GM12878 (cell line): ENCODE results near the gene AGAP1. TPM values are rescaled to one million over a fixed set of nuclear protein-coding genes. Genes with fewer than 3 reads are reported as not detected.

Experiments used
- ATAC-seq: fragments of 200-7000 bp; cut with Tn5 transposase; 3 replicates; pipeline ENCODE4 v1.9.1; 2020; ENCODE audit warnings: mild to moderate bottlenecking, moderate library complexity
- BruUV-seq: library from RNA; stranded (reverse); fragments of 400-500 nt; replicated peaks from 2 replicates; lab custom pipeline; 2021; lab: Mats Ljungman, UMichigan
- CTCF ChIA-PET: fragments of 300-600 bp; sonication (Branson Sonifier 250); formaldehyde crosslinking; extraction: SDS; loops from one replicate; lab custom pipeline; 2021; ENCODE audit warnings: inconsistent platforms; lab: Yijun Ruan, JAX
- POLR2A ChIA-PET: fragments of 350-600 bp; formaldehyde crosslinking; extraction: SDS; loops from one replicate; lab custom pipeline; 2021; ENCODE audit warnings: inconsistent platforms; lab: Charles Lee
- RAD21 ChIA-PET: fragments of 300-600 bp; sonication (Branson Sonifier 250); formaldehyde crosslinking; loops from one replicate; lab custom pipeline; 2023; ENCODE audit warnings: antibody characterized with exemption; ENCODE audit not compliant: unreplicated experiment; lab: Charles Lee
- SMC1A ChIA-PET: fragments of 300-600 bp; sonication (Branson Sonifier 250); formaldehyde crosslinking; loops from one replicate; lab custom pipeline; 2023; ENCODE audit not compliant: unreplicated experiment, uncharacterized antibody; lab: Charles Lee
- DNase-seq: peaks from one replicate; pipeline ENCODE4 v3.0.0-alpha.2; 2011; ENCODE audit warnings: low read depth, low spot score
- FAIRE-seq: peaks from 3 replicates; lab custom pipeline; 2011; peaks lifted over from hg19 to GRCh38; lab: Jason Lieb, UNC
- H2AFZ ChIP-seq: 2 replicates; pipeline ENCODE4 v1.6.0; 2011; ENCODE audit warnings: low read depth, low read length, control low read depth; ENCODE audit not compliant: control insufficient read depth
- H3K27ac ChIP-seq: 2 replicates; pipeline ENCODE4 v1.5.1; 2011; ENCODE audit warnings: control low read depth; ENCODE audit not compliant: control insufficient read depth, insufficient read depth
- H3K27me3 ChIP-seq, 2 experiments: replicated peaks in 1 of 2; 2 replicates each; pipeline versions ENCODE4 v1.6.0 to v1.6.1; 2011; ENCODE audit warnings: low read length in 1 of 2; ENCODE audit not compliant: control insufficient read depth in 2 of 2, insufficient read depth in 2 of 2
- H3K36me3 ChIP-seq, 2 experiments: 2 replicates each; pipeline ENCODE4 v1.5.1; 2011; ENCODE audit warnings: low read length in 1 of 2; ENCODE audit not compliant: control insufficient read depth in 2 of 2, insufficient read depth in 2 of 2
- H3K4me1 ChIP-seq: 2 replicates; pipeline ENCODE4 v1.6.1; 2011; ENCODE audit warnings: mild to moderate bottlenecking, low read length, moderate library complexity, mixed read lengths; ENCODE audit not compliant: control insufficient read depth, insufficient read depth
- H3K4me2 ChIP-seq: 2 replicates; pipeline ENCODE4 v1.6.0; 2011; ENCODE audit warnings: control low read depth; ENCODE audit not compliant: control insufficient read depth, insufficient read depth
- H3K4me3 ChIP-seq: fragments of 200-600 bp; sonication (generic); 2 replicates; pipeline ENCODE4 v1.5.1; 2016
- H3K79me2 ChIP-seq: 2 replicates; pipeline ENCODE4 v1.6.0; 2011; ENCODE audit warnings: low read length; ENCODE audit not compliant: control insufficient read depth, insufficient read depth
- H3K9ac ChIP-seq: 2 replicates; pipeline ENCODE4 v1.8.0; 2011; ENCODE audit warnings: low read length, control low read depth, mixed read lengths; ENCODE audit not compliant: control insufficient read depth, insufficient read depth
- H3K9me3 ChIP-seq: replicated peaks from 3 replicates; pipeline ENCODE4 v1.5.1; 2011; ENCODE audit warnings: mild to moderate bottlenecking, low read length; ENCODE audit not compliant: control insufficient read depth, insufficient read depth
- H4K20me1 ChIP-seq: 2 replicates; pipeline ENCODE4 v1.6.0; 2011; ENCODE audit not compliant: control insufficient read depth, insufficient read depth
- BACH1 ChIP-seq: fragments of 450-650 bp; IDR thresholded peaks from 2 replicates; pipeline ENCODE4 v1.6.1; 2017; ENCODE audit warnings: mild to moderate bottlenecking, borderline replicate concordance
- CBX5 ChIP-seq: sonication (generic); IDR thresholded peaks from 2 replicates; pipeline ENCODE4 v1.6.1; 2016; ENCODE audit warnings: low read depth, moderate library complexity, mild to moderate bottlenecking, inconsistent platforms
- ESRRA ChIP-seq: IDR thresholded peaks from 2 replicates; pipeline ENCODE4 v1.6.1; 2012; ENCODE audit warnings: mild to moderate bottlenecking, low read length, improper control_type of control experiment
- IKZF2 ChIP-seq, 2 experiments: fragments of 450-650 bp; IDR thresholded peaks; 2 replicates each; pipeline ENCODE4 v1.6.1; 2017; ENCODE audit warnings: mild to moderate bottlenecking in 2 of 2, moderate library complexity in 2 of 2
- JUND ChIP-seq: IDR thresholded peaks from 2 replicates; pipeline ENCODE4 v1.6.1; 2012; ENCODE audit warnings: low read depth, mild to moderate bottlenecking, low read length, improper control_type of control experiment, moderate library complexity
- PAX5 ChIP-seq: IDR thresholded peaks from 2 replicates; pipeline ENCODE4 v1.6.1; 2011; ENCODE audit warnings: low read depth, low read length, borderline replicate concordance
- SPI1 ChIP-seq: IDR thresholded peaks from 2 replicates; pipeline ENCODE4 v1.6.1; 2011; ENCODE audit warnings: low read depth, mild to moderate bottlenecking, low read length, moderate library complexity, borderline replicate concordance; ENCODE audit not compliant: insufficient read depth
- TBL1XR1 ChIP-seq: IDR thresholded peaks from 2 replicates; pipeline ENCODE4 v1.6.1; 2012; ENCODE audit warnings: low read depth, low read length, improper control_type of control experiment
- ZSCAN29 ChIP-seq: fragments of 450-650 bp; IDR thresholded peaks from 2 replicates; pipeline ENCODE4 v1.6.1; 2017; ENCODE audit warnings: mild to moderate bottlenecking, moderate library complexity
- WGBS: methylation state at CpG from one replicate; pipeline ENCODE4 v1.1.6; 2016; ENCODE audit warnings: low lambda C conversion rate; ENCODE audit not compliant: insufficient replicate concordance, insufficient coverage; ENCODE audit errors: missing lambda C conversion rate; 5-methylcytosine and 5-hydroxymethylcytosine counted together
- in situ Hi-C: fragments of 300-500 bp; cut with MboI; formaldehyde crosslinking; loops from 9 replicates; pipeline ENCODE4 v1.14.3; 2018; ENCODE audit warnings: mixed read lengths
- intact Hi-C: fragments of 100-400 bp; cut with micrococcal nuclease; formaldehyde crosslinking; loops from one replicate; pipeline ENCODE4 v1.14.2; 2022; ENCODE audit not compliant: unreplicated experiment
- polyA plus RNA-seq, 11 experiments: library from polyadenylated mRNA; depleted of rRNA in 4 of 11; unstranded in 6 of 11; stranded (reverse) in 5 of 11; fragments of >200 nt; fragmentation: Nextera tagmentation in 4 of 11; fragmentation: Illumina TruSeq in 1 of 11; extraction: Ambion mirVana in 4 of 11; extraction: Trizol in 1 of 11; gene quantifications; 1 replicate in 1 of 11; 2 replicates in 10 of 11; pipeline versions ENCODE4 v1.2.1 to v1.2.3, GENCODE V29; 2011 to 2016; ENCODE audit warnings: inconsistent platforms in 2 of 11, missing spikeins in 2 of 11, low read depth in 1 of 11
- total RNA-seq, 4 experiments: library from RNA; depleted of rRNA in 3 of 4; stranded (reverse); fragments of >200 nt in 3 of 4; fragmentation: Illumina TruSeq in 1 of 4; extraction: Trizol in 1 of 4; gene quantifications; 2 replicates each; pipeline versions ENCODE4 v1.2.1 to v1.2.3, GENCODE V29; 2013 to 2021
- TF ChIP-seq, protein P1 (sequence below): IDR thresholded peaks from 2 replicates; pipeline ENCODE4 v1.6.1; 2012; ENCODE audit warnings: improper control_type of control experiment, low read depth, low read length; ENCODE audit not compliant: insufficient replicate concordance
- TF ChIP-seq, protein P2 (sequence below): fragments of 450-650 bp; IDR thresholded peaks from 2 replicates; pipeline ENCODE4 v1.6.1; 2017; ENCODE audit warnings: borderline replicate concordance

The AGAP1 gene
- total and polyA plus RNA-seq, 10 of the 15 experiments (the other 5 are each of a cell fraction or from before 2014, with no cell fraction given), result 0.05 to 0.15 (median 0.06) TPM; not detected in 7

DNA sequence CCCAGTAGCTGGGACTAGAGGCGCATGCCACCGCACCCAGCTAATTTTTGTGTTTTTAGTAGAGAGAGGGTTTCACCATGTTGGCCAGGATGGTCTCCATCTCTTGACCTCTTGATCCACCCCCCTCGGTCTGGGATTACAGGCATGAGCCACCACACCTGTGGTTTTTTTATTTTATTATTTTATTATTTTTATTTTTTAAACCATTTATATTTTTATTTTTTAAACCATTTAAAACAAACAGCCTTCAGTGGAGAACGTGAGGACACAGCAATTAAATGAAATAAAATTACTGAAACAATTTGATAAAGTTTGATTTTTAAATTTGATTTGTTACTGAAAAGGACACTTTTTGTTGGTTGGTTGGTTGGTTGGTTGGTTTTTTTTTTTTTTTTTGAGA is 181.0 kb downstream of the AGAP1 start (continued):
- TF ChIP-seq, protein P1, sequence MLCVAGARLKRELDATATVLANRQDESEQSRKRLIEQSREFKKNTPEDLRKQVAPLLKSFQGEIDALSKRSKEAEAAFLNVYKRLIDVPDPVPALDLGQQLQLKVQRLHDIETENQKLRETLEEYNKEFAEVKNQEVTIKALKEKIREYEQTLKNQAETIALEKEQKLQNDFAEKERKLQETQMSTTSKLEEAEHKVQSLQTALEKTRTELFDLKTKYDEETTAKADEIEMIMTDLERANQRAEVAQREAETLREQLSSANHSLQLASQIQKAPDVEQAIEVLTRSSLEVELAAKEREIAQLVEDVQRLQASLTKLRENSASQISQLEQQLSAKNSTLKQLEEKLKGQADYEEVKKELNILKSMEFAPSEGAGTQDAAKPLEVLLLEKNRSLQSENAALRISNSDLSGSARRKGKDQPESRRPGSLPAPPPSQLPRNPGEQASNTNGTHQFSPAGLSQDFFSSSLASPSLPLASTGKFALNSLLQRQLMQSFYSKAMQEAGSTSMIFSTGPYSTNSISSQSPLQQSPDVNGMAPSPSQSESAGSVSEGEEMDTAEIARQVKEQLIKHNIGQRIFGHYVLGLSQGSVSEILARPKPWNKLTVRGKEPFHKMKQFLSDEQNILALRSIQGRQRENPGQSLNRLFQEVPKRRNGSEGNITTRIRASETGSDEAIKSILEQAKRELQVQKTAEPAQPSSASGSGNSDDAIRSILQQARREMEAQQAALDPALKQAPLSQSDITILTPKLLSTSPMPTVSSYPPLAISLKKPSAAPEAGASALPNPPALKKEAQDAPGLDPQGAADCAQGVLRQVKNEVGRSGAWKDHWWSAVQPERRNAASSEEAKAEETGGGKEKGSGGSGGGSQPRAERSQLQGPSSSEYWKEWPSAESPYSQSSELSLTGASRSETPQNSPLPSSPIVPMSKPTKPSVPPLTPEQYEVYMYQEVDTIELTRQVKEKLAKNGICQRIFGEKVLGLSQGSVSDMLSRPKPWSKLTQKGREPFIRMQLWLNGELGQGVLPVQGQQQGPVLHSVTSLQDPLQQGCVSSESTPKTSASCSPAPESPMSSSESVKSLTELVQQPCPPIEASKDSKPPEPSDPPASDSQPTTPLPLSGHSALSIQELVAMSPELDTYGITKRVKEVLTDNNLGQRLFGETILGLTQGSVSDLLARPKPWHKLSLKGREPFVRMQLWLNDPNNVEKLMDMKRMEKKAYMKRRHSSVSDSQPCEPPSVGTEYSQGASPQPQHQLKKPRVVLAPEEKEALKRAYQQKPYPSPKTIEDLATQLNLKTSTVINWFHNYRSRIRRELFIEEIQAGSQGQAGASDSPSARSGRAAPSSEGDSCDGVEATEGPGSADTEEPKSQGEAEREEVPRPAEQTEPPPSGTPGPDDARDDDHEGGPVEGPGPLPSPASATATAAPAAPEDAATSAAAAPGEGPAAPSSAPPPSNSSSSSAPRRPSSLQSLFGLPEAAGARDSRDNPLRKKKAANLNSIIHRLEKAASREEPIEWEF, result no peak

DNA sequence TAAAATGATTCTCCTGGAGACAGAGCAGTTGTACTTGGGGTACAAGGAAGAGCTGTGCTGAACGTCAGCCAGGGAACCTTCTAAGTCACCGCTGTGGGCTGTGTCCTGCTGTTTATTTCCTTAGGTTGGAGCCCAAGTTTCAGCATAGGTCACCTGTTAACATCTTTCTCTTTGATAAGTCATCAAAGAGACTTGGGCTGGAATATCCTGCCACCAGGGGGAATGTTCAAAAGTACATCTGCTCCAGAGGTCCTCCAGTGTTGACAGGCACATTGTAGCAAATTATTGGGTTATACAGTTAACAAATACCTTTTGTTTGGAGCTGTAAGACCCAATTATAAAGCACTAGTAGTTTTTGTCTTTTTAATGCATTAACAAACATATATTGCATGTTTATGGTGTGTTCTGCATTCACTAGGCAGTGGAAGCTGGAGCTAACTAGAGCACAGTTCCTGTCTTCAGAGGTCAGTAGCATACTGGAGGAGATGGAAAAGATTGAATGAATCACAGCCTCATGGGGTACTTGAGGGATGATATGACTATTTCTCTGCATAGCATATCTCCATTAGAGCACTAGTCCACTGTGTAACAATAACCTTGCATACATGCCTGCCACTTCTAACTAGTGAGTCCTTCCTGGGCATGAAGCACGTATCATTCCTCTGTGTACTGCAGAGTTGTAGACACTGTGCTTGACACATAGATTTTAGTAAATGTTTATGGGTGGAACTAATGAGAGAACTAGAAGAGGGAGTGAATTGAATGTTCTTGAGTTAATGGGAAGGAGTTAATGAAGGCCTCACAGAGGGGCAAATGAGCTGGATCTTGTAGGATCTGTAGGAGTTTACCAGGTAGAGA is 182.1 kb downstream of the AGAP1 start:
- Histone ChIP-seq H3K4me2 (no peak overlapping the region), H3K27me3 (no peaks in the 10 kb centered on the region), H3K36me3 (no peaks in the 10 kb centered on the region), H3K9ac (no peak overlapping the region), H3K4me3 (no peak overlapping the region), H3K27ac (no peak overlapping the region), H4K20me1 (no peaks in the 10 kb centered on the region), H2AFZ (no peak overlapping the region), H3K9me3 (no peaks in the 10 kb centered on the region), H3K79me2 (no peaks in the 10 kb centered on the region), H3K4me1 (no peaks in the 10 kb centered on the region)
- intact Hi-C loops (no loop called here), in situ Hi-C loops (no loop called here)
- ATAC-seq (no peak), DNase-seq (no peak), FAIRE-seq (no peak)
- RAD21 ChIA-PET, result no interaction called here
- POLR2A ChIA-PET, result no interaction called here
- WGBS, result 19% methylated on average over 3 of the region's 3 CpGs
- SMC1A ChIA-PET, result interaction anchor here (0.7 kb wide), 1 partner anchor 525 kb away, joined by 3 read pairs; no protein-coding TSS in a partner anchor
- BruUV-seq, result no TSS peak
- TF ChIP-seq PAX5 (no peak), TBL1XR1 (no peak), CBX5 (no peak), IKZF2 (IDR thresholded peaks at IDR 0.05) (no peak), BACH1 (no peak), ZSCAN29 (no peak), SPI1 (no peak), JUND (no peak), ESRRA (no peak)
- TF ChIP-seq, protein P2, sequence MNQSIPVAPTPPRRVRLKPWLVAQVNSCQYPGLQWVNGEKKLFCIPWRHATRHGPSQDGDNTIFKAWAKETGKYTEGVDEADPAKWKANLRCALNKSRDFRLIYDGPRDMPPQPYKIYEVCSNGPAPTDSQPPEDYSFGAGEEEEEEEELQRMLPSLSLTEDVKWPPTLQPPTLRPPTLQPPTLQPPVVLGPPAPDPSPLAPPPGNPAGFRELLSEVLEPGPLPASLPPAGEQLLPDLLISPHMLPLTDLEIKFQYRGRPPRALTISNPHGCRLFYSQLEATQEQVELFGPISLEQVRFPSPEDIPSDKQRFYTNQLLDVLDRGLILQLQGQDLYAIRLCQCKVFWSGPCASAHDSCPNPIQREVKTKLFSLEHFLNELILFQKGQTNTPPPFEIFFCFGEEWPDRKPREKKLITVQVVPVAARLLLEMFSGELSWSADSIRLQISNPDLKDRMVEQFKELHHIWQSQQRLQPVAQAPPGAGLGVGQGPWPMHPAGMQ, result no peak
- CTCF ChIA-PET, result no interaction called here
